Choroid plexus epithelial cell (primary cell): ENCODE measurements around the gene ELAVL3.
A peak's percentile ranks its signal among the peaks of the same experiment; 100 is the strongest.

ENCODE experiments used
- DNase-seq: peaks from one replicate; pipeline ENCODE4 v3.0.0-alpha.2; 2010; ENCODE audit warnings: low read depth
- H3K4me3 ChIP-seq: 2 replicates; pipeline ENCODE4 v1.5.1; 2011; ENCODE audit warnings: low read depth, mild to moderate bottlenecking, control low read depth, low read length, moderate library complexity
- TF ChIP-seq, protein P1 (sequence below): conservative IDR thresholded peaks from 2 replicates; pipeline ENCODE4 v1.5.1; 2011; ENCODE audit warnings: low read depth, mild to moderate bottlenecking, control low read depth, inconsistent platforms, low read length, moderate library complexity

The ELAVL3 gene

DNA sequence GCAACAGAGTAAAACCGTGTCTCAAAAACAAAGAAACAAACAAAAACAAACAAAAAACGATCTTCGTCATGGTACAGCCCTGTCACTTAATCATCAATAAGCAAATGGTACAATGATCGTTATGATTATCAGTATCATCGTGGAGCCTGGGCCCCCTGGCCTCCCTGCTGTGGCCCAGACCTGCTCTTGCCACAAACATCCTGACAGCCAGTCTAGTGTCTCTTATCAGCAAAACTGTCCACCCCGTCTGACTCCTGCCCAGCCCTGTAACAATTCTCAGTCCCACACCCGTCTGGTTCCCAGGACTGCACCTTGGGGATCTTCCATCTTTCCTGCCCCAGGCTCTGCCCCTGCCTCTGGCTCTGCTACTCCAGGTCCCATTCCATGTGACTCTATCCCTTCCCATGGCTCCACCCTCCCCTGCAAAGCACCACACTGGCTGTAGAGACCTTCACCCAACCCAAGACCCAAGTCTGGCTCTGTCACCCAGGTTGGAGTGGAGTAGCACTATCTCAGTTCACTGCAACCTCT lies 19.1 kb upstream of the ELAVL3 start:
- no peak overlapping the region for H3K4me3 ChIP-seq
- DNase-seq, result no peak
- TF ChIP-seq, protein P1, sequence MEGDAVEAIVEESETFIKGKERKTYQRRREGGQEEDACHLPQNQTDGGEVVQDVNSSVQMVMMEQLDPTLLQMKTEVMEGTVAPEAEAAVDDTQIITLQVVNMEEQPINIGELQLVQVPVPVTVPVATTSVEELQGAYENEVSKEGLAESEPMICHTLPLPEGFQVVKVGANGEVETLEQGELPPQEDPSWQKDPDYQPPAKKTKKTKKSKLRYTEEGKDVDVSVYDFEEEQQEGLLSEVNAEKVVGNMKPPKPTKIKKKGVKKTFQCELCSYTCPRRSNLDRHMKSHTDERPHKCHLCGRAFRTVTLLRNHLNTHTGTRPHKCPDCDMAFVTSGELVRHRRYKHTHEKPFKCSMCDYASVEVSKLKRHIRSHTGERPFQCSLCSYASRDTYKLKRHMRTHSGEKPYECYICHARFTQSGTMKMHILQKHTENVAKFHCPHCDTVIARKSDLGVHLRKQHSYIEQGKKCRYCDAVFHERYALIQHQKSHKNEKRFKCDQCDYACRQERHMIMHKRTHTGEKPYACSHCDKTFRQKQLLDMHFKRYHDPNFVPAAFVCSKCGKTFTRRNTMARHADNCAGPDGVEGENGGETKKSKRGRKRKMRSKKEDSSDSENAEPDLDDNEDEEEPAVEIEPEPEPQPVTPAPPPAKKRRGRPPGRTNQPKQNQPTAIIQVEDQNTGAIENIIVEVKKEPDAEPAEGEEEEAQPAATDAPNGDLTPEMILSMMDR, result no peak

DNA sequence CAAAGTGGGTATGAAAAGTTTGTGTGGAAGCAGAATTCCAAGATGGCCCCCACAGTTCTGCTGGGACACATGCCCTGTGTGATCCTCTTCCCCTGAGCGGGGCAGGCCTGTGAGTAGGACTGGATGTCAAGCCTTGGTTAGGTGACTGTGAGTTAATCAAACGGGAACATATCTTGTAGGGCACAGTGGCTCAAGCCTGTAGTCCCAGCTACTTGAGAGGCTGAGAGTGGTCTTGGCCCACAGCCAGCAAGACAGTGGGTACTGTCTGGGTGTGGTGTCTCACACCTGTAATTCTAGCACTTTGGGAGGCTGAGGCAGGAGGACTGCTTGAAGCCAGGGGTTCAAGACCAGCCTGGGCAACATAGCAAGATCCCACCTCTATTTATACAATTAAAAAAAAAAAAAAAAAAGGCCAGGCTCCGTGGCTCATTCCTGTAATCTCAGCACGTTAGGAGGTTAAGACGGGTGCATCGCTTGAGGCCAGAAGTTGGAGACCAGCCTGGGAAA lies 18.4 kb upstream of the ELAVL3 start:
- TF ChIP-seq, protein P1, result no peak
- no peak for DNase-seq
- no peak overlapping the region for H3K4me3 ChIP-seq

DNA sequence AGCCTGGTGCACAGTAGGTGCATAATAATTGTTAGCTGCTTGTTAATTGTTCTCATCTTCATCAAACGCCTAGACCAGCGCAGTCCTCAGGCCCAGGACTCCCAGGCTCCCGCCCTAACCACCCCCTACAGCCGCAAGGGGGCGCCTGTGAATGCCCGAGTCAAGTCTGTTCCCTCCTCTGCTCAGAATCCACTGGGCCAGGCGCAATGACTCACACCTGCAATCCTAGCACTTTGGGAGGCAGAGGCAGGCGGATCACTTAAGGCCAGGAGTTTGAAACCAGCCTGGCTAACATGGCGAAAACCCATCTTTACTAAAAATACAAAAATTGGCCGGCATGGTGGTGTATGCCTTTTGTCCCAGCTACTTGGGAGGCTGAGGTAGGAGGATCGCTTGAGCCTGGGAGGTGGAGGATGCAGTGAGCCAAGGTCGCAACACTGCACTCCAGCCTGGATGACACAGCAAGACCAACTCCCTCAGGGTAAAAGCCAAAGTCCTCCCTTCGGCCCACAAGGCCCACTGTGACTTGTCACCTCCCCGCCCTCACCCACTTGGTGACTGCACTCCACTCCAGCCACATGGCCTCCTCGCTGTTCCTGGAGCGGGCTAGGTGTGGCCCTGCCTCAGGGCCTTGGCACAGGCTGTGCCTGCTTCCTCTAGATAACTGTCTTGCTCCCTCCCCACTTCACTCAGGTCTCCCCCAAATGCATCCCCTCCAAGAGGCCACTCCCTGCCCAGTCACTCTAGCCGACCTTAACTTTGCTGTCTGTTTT lies 15.7 kb upstream of the ELAVL3 start:
- DNase-seq, result peak; percentile 90
- TF ChIP-seq, protein P1, result peak; percentile 83
- no peak overlapping the region for H3K4me3 ChIP-seq

DNA sequence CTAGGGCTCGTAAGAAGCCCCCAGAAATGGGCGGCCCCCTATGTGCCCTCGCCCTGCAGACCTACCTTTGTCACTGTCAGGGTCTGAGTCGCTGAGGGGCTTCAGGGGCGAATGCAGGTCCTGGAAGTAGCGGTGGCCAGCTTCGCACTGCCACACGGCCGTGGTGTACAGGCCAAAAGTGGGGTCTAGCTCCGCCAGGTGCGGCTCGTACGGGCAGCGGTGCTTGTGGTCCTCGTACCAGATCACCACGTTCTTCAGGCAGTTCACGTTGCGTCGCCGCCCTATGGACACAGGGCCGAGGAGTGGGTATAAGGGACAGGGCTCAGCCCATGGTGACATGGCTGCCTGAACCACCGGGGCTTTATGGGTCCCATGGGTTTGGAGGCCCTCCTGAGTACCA lies 15.0 kb upstream of the ELAVL3 start:
- DNase-seq, result no peak
- no peak overlapping the region for H3K4me3 ChIP-seq
- TF ChIP-seq, protein P1, result no peak

DNA sequence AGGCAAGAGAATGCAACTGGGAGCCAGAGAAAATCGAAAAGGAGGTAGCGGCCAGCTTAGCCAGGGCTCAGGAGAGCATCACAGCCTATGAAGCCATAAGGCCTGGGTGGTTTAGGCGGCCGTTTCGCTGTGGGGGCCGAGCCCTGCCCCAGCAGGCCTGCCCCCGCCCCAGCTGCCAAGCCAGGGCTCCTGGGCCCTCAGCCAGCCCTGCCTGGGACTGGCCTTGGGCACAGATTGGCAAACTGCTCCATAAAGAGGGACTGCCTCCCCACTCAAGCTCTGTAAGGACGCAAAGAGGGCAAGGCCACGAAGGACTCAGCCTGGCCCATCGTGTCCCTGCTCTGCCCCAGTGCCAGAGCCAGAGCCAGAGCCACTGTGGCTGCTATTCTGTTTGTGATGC lies 14.6 kb upstream of the ELAVL3 start:
- no peak overlapping the region for H3K4me3 ChIP-seq
- no peak for DNase-seq
- TF ChIP-seq, protein P1, result no peak

DNA sequence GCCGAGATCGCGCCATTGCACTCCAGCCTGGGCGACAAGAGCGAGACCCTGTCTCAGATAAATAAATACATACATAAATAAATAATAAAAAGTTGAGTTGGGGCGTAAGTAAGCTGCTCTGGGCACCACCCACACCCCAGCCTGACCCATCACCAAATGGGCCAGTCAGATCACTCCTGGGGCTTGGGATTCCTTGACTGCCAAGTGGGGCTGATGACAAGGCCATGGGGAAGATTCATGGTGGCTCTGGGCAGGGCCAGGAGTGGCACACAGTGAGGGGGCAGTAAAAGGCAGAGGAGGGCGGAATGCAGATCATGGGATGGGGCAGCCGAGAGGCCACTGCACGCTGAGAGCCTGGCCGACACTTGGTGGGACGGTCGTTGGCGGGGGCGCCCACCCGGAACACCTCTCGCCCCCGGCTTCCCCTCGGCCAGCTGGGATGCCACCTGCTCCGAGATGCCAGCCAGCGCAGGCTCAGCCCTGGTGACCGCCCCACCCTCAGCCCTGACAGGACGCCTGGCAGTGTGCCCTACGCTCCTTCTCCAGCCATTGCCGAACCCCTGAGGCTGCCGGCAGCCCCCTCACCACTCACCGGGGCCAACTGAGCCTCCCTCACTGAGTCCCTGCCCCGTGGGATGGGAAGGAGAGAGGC lies 13.9 kb upstream of the ELAVL3 start:
- TF ChIP-seq, protein P1, result no peak
- H3K4me3 ChIP-seq, result no peak overlapping the region
- DNase-seq, result no peak
